HEK293 (cell line): ENCODE data around the gene TPRN.

Source experiments
- GLIS2 ChIP-seq: fragments of 450-650 bp; formaldehyde crosslinking; IDR thresholded peaks from 2 replicates; pipeline ENCODE4 v1.5.1; 2016; ENCODE audit warnings: missing biosample characterization, missing genetic modification characterization
- PRDM1 ChIP-seq: fragments of 450-650 bp; formaldehyde crosslinking; IDR thresholded peaks from 2 replicates; pipeline ENCODE4; 2016; ENCODE audit warnings: missing biosample characterization, missing genetic modification characterization
- REPIN1 ChIP-seq: fragments of 450-650 bp; formaldehyde crosslinking; IDR thresholded peaks from 2 replicates; pipeline ENCODE4 v1.5.1; 2017; ENCODE audit warnings: missing biosample characterization, missing genetic modification characterization, low read depth
- SP2 ChIP-seq: fragments of 450-650 bp; formaldehyde crosslinking; IDR thresholded peaks from 2 replicates; pipeline ENCODE4 v1.5.1; 2016; ENCODE audit warnings: missing biosample characterization, missing genetic modification characterization
- YY2 ChIP-seq: fragments of 450-650 bp; formaldehyde crosslinking; IDR thresholded peaks from 2 replicates; pipeline ENCODE4 v1.5.1; 2016; ENCODE audit warnings: missing biosample characterization, missing genetic modification characterization
- ZIC2 ChIP-seq: fragments of 450-650 bp; formaldehyde crosslinking; IDR thresholded peaks from 2 replicates; pipeline ENCODE4 v1.5.1; 2016; ENCODE audit warnings: missing biosample characterization, missing genetic modification characterization
- ZNF16 ChIP-seq: fragments of 450-650 bp; formaldehyde crosslinking; IDR thresholded peaks from 2 replicates; pipeline ENCODE4 v1.5.1; 2016; ENCODE audit warnings: low read depth, missing biosample characterization, missing genetic modification characterization
- ZNF175 ChIP-seq: fragments of 450-650 bp; formaldehyde crosslinking; IDR thresholded peaks from 2 replicates; pipeline ENCODE4 v1.5.1; 2016; ENCODE audit warnings: missing biosample characterization, missing genetic modification characterization
- ZNF23 ChIP-seq: fragments of 450-650 bp; formaldehyde crosslinking; IDR thresholded peaks from 2 replicates; pipeline ENCODE4 v1.5.1; 2016; ENCODE audit warnings: missing biosample characterization, missing genetic modification characterization, borderline replicate concordance
- ZNF248 ChIP-seq: fragments of 450-650 bp; formaldehyde crosslinking; IDR thresholded peaks from 2 replicates; pipeline ENCODE4 v1.5.1; 2017; ENCODE audit warnings: missing biosample characterization, missing genetic modification characterization
- ZNF423 ChIP-seq: fragments of 450-650 bp; formaldehyde crosslinking; IDR thresholded peaks from 2 replicates; pipeline ENCODE4 v1.5.1; 2016; ENCODE audit warnings: missing biosample characterization, missing genetic modification characterization
- ZNF629 ChIP-seq: fragments of 450-650 bp; formaldehyde crosslinking; IDR thresholded peaks from 2 replicates; pipeline ENCODE4 v1.5.1; 2017; ENCODE audit warnings: missing biosample characterization, missing genetic modification characterization
- ZNF701 ChIP-seq: fragments of 450-650 bp; formaldehyde crosslinking; IDR thresholded peaks from 2 replicates; pipeline ENCODE4 v1.5.1; 2016; ENCODE audit warnings: missing biosample characterization, missing genetic modification characterization
- ZNF76 ChIP-seq: fragments of 450-650 bp; formaldehyde crosslinking; IDR thresholded peaks from 2 replicates; pipeline ENCODE4; 2016; ENCODE audit warnings: low read depth, missing biosample characterization, missing genetic modification characterization, borderline replicate concordance
- TF ChIP-seq, protein P1 (sequence below): fragments of 450-650 bp; formaldehyde crosslinking; IDR thresholded peaks from 2 replicates; pipeline ENCODE4 v1.5.1; 2016; ENCODE audit warnings: missing biosample characterization, missing genetic modification characterization
- TF ChIP-seq, protein P2 (sequence below): fragments of 450-650 bp; formaldehyde crosslinking; IDR thresholded peaks from 2 replicates; pipeline ENCODE4 v1.5.1; 2017; ENCODE audit warnings: missing biosample characterization, missing genetic modification characterization
- TF ChIP-seq, protein P3 (sequence below): fragments of 450-650 bp; formaldehyde crosslinking; IDR thresholded peaks from 2 replicates; pipeline ENCODE4 v1.5.1; 2016; ENCODE audit warnings: missing biosample characterization, missing genetic modification characterization
- TF ChIP-seq, protein P4 (sequence below): fragments of 450-650 bp; formaldehyde crosslinking; IDR thresholded peaks from 2 replicates; pipeline ENCODE4 v1.5.1; 2017; ENCODE audit warnings: missing biosample characterization, mild to moderate bottlenecking, missing genetic modification characterization, moderate library complexity
- TF ChIP-seq, protein P5 (sequence below): fragments of 450-650 bp; formaldehyde crosslinking; IDR thresholded peaks from 2 replicates; pipeline ENCODE4 v1.5.1; 2016; ENCODE audit warnings: missing biosample characterization, missing genetic modification characterization, low read depth
- TF ChIP-seq, protein P6 (sequence below): fragments of 450-650 bp; formaldehyde crosslinking; IDR thresholded peaks from 2 replicates; pipeline ENCODE4 v1.5.1; 2016; ENCODE audit warnings: missing biosample characterization, missing genetic modification characterization
- TF ChIP-seq, protein P7 (sequence below): fragments of 450-650 bp; IDR thresholded peaks from 2 replicates; pipeline ENCODE4 v1.5.1; 2018; ENCODE audit warnings: missing biosample characterization, mild to moderate bottlenecking, missing genetic modification characterization

The TPRN gene

DNA sequence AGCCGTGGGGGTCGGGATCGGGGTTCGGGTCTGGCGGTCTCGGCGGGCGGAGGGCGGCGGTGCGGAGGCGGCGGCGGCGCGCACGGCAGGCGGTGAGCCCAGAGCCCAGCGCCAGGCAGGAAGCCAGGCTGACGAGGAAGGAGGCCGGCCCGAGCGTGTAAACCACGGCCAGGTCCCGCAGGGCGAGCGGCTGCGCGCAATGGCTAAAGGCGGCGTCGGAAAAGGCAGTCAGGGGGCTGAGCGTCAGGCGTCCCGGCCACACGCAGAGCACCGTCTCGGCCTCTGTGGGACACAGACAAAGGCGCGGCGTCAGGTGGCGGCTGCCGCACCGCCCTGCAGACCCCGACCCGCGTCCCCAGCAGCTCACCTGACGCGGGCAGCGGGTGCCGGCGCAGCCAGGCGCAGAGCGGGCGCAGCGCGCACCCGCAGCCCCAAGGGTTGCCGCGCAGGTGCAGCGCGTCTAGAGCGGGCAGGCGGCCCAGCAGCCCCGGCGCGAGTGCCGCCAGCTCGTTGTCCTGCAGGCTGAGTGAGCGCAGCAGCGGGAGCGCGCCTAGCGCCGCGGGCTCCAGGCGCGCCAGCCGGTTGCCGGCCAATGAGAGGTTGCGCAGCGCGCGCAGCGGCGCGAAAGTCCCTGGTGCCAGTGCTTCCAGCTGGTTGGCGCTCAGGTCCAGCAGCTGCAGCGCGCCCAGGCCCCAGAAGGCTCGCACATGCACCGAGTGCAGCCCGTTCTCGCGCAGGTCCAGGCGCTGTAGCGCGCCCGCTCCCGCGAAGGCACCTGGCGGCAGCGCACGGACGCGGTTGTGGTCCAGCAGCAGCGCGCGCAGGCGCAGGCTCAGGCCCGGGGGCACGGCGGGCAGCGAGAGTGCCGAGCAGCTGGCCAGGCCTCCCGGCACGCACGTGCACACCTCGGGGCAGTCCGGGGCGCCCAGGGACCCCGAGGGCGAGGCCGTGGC is 31.4 kb downstream of the TPRN start (continued):
- peak; percentile 34; the same call in 1 of the 2 replicates for TF ChIP-seq GLIS2 (tag by site-specific recombination)
- no peak for TF ChIP-seq ZNF23 (tag by site-specific recombination)
- TF ChIP-seq ZNF423 (tag by site-specific recombination): no peak
- TF ChIP-seq ZNF629 (tag by site-specific recombination): no peak
- TF ChIP-seq, protein P1, sequence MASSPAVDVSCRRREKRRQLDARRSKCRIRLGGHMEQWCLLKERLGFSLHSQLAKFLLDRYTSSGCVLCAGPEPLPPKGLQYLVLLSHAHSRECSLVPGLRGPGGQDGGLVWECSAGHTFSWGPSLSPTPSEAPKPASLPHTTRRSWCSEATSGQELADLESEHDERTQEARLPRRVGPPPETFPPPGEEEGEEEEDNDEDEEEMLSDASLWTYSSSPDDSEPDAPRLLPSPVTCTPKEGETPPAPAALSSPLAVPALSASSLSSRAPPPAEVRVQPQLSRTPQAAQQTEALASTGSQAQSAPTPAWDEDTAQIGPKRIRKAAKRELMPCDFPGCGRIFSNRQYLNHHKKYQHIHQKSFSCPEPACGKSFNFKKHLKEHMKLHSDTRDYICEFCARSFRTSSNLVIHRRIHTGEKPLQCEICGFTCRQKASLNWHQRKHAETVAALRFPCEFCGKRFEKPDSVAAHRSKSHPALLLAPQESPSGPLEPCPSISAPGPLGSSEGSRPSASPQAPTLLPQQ: no peak
- no peak for TF ChIP-seq REPIN1 (tag by site-specific recombination)
- TF ChIP-seq, protein P2, sequence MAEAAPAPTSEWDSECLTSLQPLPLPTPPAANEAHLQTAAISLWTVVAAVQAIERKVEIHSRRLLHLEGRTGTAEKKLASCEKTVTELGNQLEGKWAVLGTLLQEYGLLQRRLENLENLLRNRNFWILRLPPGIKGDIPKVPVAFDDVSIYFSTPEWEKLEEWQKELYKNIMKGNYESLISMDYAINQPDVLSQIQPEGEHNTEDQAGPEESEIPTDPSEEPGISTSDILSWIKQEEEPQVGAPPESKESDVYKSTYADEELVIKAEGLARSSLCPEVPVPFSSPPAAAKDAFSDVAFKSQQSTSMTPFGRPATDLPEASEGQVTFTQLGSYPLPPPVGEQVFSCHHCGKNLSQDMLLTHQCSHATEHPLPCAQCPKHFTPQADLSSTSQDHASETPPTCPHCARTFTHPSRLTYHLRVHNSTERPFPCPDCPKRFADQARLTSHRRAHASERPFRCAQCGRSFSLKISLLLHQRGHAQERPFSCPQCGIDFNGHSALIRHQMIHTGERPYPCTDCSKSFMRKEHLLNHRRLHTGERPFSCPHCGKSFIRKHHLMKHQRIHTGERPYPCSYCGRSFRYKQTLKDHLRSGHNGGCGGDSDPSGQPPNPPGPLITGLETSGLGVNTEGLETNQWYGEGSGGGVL (tag by site-specific recombination): no peak
- TF ChIP-seq ZNF76: peak; percentile 67
- no peak for TF ChIP-seq YY2
- no peak for TF ChIP-seq ZNF175 (tag by site-specific recombination)
- TF ChIP-seq ZNF248: no peak
- TF ChIP-seq, protein P3, sequence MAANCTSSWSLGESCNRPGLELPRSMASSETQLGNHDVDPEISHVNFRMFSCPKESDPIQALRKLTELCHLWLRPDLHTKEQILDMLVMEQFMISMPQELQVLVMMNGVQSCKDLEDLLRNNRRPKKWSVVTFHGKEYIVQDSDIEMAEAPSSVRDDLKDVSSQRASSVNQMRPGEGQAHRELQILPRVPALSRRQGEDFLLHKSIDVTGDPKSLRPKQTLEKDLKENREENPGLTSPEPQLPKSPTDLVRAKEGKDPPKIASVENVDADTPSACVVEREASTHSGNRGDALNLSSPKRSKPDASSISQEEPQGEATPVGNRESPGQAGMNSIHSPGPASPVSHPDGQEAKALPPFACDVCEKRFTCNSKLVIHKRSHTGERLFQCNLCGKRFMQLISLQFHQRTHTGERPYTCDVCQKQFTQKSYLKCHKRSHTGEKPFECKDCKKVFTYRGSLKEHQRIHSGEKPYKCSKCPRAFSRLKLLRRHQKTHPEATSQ: peak; percentile 37; the same call in 1 of the 2 replicates
- TF ChIP-seq, protein P4, sequence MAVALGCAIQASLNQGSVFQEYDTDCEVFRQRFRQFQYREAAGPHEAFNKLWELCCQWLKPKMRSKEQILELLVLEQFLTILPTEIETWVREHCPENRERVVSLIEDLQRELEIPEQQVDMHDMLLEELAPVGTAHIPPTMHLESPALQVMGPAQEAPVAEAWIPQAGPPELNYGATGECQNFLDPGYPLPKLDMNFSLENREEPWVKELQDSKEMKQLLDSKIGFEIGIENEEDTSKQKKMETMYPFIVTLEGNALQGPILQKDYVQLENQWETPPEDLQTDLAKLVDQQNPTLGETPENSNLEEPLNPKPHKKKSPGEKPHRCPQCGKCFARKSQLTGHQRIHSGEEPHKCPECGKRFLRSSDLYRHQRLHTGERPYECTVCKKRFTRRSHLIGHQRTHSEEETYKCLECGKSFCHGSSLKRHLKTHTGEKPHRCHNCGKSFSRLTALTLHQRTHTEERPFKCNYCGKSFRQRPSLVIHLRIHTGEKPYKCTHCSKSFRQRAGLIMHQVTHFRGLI (tag by site-specific recombination): peak; percentile 76
- TF ChIP-seq ZNF701 (tag by site-specific recombination): no peak
- no peak for TF ChIP-seq ZNF16 (tag by site-specific recombination)
- TF ChIP-seq, protein P5, sequence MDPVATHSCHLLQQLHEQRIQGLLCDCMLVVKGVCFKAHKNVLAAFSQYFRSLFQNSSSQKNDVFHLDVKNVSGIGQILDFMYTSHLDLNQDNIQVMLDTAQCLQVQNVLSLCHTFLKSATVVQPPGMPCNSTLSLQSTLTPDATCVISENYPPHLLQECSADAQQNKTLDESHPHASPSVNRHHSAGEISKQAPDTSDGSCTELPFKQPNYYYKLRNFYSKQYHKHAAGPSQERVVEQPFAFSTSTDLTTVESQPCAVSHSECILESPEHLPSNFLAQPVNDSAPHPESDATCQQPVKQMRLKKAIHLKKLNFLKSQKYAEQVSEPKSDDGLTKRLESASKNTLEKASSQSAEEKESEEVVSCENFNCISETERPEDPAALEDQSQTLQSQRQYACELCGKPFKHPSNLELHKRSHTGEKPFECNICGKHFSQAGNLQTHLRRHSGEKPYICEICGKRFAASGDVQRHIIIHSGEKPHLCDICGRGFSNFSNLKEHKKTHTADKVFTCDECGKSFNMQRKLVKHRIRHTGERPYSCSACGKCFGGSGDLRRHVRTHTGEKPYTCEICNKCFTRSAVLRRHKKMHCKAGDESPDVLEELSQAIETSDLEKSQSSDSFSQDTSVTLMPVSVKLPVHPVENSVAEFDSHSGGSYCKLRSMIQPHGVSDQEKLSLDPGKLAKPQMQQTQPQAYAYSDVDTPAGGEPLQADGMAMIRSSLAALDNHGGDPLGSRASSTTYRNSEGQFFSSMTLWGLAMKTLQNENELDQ: no peak
- peak; percentile 87 for TF ChIP-seq ZIC2 (tag by site-specific recombination)
- no peak for TF ChIP-seq PRDM1 (tag by site-specific recombination)
- TF ChIP-seq, protein P6, sequence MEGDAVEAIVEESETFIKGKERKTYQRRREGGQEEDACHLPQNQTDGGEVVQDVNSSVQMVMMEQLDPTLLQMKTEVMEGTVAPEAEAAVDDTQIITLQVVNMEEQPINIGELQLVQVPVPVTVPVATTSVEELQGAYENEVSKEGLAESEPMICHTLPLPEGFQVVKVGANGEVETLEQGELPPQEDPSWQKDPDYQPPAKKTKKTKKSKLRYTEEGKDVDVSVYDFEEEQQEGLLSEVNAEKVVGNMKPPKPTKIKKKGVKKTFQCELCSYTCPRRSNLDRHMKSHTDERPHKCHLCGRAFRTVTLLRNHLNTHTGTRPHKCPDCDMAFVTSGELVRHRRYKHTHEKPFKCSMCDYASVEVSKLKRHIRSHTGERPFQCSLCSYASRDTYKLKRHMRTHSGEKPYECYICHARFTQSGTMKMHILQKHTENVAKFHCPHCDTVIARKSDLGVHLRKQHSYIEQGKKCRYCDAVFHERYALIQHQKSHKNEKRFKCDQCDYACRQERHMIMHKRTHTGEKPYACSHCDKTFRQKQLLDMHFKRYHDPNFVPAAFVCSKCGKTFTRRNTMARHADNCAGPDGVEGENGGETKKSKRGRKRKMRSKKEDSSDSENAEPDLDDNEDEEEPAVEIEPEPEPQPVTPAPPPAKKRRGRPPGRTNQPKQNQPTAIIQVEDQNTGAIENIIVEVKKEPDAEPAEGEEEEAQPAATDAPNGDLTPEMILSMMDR (tag by site-specific recombination): peak; percentile 64
- TF ChIP-seq, protein P7, sequence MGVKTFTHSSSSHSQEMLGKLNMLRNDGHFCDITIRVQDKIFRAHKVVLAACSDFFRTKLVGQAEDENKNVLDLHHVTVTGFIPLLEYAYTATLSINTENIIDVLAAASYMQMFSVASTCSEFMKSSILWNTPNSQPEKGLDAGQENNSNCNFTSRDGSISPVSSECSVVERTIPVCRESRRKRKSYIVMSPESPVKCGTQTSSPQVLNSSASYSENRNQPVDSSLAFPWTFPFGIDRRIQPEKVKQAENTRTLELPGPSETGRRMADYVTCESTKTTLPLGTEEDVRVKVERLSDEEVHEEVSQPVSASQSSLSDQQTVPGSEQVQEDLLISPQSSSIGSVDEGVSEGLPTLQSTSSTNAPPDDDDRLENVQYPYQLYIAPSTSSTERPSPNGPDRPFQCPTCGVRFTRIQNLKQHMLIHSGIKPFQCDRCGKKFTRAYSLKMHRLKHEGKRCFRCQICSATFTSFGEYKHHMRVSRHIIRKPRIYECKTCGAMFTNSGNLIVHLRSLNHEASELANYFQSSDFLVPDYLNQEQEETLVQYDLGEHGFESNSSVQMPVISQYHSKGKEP (tag by site-specific recombination): peak; percentile 82; the same call in 1 of the 2 replicates
- peak; percentile 21; the same call in 1 of the 2 replicates for TF ChIP-seq SP2 (tag by site-specific recombination)
